Measurements from ENCODE around the gene TRMT1.

The TRMT1 gene

DNA sequence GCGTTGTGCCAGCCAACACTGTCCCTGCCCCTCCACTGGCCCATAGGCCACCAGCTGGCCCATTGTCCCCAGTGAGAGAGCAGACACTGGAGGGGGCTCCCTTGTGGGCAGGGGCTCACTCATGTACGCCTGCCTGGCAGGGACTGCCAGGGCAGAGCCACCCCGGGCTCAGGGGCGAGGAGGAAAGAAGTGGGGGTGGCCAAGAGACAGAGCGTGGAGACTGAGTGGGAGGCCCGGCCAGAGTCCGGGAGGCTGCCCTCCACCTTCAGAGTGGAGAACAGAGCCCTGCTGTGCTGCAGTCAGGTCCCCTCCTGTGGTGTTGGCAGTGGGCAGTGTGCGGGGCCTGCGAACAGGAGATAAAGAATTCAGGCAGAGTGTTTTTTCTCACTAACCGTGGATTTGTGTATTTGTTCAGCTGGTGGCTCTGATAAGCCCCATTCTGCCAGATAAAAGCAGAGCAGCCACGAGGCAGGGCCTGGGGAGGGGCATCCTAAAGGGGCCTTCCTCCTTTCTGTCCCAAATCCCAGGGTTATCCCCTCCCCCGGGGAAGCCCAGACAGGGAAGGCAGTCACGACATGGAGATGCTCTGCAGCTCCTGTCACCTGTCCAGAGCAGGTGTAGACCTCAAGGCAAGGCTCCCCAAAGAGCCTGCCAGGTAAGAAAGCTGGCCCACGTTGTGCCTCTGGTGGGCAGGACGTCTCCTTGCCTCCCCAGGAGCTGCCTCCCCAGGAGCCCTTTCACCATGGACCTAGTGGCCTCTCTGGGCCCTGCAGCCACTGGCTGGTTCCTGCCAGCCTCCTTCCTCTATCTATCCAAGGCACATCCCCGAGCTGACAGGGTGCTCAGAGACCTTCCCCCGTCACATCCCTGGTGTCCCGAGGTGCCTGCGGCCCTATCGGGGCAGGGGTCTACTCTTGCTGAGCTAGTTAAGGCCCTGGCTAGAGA lies 46.9 kb downstream of the TRMT1 start:
- DNase-seq = no peak

DNA sequence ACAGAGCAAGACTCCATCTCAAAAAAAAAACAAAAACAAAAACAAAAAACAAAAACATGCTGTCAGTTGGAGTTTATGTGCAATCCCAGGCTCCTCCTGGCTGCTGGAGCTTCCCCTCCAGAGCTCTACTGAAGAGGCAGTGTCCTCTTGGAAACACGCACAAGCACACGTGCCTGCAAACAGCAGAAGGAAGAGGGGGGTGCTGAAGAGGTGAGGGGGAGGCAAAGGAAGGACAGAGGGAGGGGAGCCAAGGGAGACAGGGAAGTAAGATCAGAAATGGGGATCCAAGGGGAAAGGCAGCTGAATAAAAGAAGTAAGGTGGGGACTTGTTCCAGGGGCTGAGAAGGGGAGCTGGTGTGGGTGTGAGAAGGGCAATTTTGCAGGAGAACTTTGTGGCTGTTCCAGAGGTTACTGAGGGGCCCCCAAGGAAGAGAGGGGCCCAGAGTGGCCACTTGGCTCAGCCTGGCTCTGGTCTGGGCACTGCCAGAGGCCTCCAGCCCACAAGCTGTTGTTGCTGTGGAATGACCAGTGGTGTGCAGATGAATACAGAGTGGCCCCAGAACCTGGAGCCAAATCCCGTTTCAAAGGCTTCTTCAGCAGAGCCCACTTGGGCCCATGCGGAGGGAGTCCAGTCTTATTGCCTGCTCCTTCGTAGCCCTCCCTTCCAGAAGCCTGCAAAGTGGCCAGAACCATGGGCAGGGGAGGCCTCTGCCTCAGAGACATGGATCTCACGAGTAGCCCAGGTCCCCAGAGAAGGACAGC lies 48.3 kb downstream of the TRMT1 start:
- no peak for DNase-seq

DNA sequence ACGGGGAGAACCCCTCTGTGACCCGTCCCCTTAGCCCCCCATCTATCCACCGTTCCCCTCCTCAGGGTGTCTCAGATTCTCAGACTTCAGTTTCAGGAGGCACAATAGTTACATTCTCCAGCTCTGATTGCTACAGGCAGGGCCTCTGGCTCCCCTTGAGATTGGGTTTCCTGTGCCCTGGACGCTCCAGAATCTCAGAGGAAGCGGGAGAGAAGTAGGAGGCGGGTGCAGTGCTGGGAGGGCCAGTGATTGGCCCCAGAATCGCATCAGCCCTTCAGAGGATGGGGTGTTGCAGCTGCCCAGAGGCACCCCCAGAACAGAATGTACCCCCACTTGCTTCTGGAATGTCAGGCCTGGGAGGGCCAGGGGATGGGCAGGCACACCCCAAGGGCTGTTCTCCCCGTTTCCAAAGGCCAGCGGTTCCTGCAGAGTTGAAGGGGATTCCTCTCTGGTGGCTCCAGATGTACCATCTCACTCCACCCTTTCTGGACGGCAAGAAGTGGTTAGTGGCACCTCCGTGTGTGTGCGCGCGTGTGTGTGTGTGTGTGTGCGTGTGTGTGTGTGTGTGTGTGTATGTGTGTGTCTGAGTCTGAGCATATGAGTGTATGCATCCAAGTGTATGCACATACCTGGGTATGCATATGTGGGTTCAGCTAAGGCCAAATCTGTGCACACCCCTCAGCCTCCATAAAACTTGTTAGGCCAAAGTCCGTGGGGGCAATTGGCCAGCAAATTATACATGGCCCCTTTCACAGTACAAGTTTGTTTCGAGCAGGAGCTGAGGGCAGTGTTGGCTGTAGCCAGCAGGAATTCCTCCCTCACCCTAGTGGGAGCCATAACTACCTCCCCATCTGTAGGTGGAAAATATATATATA lies 49.4 kb downstream of the TRMT1 start:
- no peak for DNase-seq

DNA sequence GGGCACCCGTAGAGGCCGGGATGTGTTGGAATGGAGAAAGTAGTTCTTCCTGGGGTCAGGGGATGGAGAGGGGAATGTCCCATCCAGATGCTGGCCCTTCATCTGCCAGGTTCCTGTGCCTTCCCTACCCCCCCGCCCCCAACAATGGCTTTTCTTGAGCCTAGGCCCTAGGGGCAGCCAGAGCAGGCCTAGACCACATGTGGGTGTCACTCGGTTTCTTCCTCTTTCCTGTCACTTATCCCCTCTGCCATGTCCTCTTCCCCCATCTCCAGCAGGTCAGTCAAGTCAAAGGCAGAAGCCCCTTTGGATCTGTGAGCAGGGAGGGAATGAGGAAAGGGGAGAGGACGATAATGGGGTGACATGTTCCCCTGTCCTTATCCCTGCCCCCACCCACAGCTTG lies 50.3 kb downstream of the TRMT1 start:
- no peak for DNase-seq

DNA sequence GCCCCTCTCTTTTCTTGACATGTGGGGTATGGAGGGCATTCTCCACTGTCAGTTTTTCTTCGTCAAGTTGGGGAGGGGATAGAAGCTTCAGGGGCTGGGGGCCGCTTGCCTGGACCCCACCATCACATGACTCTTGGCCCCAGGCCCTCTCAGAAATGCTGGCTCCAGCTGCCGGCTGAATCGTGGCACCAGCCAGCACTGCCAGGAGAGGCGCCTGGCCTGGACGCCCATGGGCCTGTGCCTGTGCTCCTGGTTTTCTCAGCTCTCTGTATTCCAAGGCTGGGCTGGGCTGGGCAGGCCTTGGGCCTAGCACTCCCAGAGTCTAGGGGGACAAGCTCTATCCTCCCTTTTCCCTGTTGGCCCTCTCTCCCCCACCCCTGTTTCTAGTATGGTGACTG lies 52.4 kb downstream of the TRMT1 start:
- no peak for DNase-seq

DNA sequence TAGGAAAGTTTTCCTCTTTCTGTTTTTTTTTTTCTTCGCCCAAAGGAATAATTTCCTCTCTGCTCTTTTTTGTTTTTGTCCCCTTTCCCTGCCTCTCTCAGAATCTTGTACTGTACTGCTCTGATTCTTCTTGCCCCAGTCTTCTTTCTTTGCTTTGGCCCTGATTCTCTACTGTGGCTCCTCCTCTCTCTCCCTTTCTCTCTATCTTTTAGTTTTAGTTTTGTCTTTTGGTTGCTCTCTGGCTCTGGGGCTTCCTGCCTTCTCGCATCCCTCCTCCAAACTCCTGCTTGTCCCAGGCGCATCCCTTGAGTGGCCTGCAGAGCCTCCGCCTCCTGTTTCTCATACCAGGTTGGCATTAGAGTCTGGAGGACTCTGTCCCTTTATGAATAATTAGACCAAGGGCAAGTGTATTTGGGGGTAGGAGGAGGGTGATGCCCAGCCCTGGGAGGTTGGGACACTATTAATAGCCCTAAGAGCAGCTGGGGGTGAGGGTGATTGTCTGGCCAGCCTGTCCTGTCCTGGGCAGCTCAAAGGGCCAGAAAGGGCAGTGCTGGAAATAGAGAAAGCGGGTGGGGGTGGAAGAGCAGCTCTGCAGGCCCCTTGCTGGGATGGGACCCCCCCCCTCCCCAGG lies 53.0 kb downstream of the TRMT1 start:
- no peak for DNase-seq

DNA sequence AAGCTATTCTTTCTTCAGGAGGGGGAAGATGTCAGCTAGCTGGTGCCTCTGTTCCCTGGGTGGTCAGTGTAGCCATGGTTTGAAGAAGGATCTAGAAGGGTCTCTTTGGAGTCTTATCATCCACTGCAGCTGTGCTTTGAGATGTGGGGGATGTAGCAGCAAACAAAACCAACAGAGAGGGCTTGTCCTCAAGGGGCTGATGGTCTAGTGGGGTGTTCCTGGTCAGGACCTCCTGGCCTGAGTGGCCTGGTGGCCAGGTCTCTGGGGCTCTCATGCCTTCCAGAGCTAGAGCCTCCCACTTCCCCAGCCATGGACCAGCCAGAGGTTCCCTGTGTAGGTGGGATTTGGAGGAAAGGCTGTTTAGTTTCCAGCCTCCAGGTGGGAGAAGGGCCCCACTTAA lies 54.2 kb downstream of the TRMT1 start:
- no peak for DNase-seq

DNA sequence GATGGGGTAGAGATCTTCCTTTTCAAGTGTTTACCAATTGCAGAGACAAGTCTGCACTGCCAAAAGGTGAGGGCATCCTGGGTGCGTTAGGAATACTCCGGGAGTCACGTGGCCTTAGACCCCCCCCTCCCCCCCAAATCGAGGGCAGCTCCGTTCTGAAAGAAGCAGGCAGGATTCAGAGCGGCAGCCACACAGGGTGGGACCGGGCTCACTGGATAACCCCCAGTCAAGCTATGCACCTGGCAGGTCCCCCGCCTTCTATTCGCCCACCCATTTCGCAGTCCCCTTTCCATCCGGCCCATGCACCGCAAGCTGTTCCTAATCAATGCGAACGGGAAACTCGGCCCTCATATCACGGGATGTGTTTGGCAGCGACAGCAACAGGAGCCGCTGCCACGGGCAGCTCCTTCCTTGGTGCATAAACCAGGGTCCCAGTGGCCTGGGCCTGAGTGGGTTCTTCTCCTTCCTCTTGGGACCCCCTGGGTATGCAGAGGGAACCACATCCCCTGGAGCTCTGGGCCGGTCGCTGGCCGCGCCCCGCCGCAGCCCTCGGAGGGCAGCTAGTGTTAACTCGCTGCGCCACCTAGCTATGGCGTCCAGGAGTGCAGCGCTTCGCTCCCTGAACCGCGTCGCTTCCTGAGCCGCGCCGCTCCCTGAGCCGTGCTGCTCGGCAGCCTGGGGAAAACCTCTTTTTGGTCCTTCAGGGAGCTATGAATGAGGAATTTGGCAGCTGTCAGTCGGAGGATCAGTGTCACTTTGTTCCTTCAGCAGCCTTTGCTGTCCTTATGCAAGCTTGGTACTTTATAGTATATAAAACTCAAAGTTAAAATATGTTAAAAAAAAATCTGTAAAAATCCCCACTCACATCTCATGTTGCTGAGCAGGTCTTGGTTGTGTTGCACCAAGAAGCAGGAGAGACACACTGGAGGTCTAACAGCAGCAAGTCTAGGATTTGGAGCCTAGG lies 55.3 kb downstream of the TRMT1 start:
- DNase-seq = no peak

DNA sequence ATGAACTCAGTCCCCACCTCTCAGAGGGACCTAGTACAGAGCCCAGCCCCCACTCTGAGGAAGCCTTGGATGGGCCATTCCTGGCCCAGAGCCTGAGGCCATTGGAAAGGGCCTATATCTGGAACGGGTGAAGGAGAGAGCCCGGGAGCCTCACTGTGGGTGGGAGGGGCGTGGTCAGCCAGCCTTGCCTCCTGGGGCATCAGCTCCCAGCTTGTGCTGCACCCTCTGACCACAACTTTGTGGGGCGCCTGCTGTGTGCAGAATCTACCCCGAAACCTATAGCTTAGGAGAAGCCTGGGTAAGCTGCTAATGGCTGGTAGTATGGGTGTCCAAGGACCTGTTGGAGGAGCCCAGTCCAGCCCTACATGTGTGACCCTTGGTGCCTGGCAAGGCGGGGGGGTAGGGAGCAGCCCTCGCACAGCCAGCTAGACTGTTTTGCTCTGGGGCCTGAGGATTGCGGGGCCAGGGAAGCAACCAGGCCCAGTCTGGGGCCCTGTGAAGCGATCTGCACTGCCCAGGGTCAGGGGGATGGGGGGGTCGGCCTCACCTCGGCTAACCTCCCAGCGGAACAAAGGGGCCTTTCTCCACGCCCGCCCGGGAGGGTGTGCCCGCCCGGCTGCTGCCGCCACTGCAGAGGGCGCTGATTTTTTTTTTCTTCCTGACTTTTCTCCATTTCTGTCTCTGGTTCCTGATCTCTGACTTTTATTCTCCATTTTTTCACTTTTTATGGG lies 56.1 kb downstream of the TRMT1 start:
- DNase-seq = no peak

DNA sequence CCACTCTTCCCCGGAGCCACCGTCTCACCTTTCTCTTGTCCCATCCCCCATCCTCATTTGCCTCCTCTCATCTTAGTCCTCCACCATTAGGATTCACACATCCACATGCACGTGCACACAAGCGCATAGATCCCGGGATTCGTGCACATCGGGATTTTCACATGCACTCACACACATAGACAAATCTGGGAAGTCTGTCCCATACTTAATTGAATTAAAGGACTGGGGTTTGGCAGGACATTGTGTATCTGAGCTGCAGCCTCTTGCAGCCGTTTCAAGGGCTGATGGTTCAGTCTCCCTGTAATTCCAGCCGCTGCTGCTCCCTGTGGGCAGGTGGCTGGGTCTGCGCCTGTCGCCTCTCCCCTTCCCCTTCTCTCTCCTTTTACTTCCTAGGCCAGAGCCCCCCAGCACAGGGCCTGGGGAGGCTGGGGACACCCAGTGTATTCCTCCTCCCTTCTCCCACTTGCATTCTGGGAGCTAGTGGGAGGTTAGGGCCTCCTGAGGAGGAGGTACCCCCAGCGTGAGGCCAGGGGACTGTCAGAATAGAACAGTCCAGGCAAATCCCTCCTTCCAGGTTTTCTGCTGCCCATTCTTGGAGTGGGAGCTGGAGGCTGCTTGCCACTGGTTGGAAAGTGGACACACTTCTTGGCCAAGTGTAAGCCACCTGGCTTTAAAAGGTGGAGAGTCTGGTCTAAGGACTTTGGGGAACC lies 57.4 kb downstream of the TRMT1 start:
- no peak for DNase-seq

DNA sequence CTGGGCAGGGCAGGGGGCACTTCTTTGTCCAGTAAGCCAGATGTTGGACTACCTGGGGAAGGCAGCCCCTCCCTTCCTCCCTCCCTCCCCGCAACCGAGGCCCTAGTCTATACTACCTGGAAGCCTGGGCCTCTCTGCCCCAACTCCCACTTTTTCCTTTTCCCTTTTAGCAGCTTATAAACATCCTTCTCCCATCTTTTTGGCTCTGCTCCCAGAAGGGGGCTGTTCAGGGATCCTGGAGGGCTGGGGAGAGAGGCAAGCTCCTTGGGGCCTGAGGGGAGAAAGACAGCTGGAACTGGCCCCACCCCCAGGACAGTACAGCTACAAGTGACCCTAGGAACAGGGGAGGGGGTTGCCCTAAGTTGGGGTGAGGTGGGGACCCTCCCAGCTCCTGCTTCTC lies 58.8 kb downstream of the TRMT1 start:
- no peak for DNase-seq

DNA sequence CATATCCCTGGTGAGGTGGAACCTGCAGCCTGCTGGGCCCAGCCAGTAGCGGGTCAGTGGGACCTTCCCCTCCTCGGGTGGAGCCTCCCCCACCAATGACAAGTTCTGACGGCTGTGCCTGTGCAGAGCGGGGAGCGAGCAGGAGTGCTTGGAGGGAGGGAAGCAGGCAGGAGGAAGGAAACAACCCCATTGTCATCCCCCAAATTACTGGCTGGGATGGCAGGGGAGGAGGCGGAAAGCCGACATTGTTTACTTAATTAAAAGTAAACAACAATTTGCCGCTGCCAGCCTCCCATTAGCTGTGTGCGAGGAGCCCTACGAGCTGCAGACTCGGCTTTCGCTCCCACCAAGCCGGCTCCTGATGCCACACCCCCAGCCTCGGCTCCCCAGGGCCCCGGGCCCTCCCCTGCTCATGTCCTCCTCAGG lies 59.4 kb downstream of the TRMT1 start:
- DNase-seq = no peak

DNA sequence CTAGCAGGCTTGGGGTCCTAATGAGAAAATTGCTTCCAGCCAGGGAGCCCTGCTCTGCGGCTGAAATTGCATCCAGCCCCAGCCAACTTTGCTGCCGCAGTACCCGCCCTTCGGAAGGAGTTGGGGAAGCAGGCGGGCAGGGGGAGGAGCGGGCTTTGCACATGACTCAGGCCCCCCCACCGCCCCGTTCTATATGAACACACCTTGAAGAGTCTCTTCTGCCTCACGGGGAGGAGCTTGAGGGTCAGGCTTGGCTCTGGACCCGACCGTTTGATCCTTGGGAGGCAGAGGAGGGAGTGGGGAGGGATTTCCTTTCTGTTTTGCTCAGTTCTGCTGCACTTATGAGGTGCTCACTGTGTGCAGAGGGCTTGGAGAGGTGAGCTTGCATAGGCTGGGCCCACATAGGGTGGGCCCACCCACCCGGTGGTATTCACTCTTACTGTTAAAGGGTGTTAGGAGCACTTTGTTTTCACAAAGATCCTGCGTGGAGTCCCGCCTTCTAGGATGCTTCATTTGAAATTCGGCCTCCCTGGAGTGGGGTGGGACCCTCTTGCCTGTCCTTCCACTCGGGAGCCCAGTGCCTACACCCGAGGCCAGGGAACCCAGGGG lies 60.4 kb downstream of the TRMT1 start:
- no peak for DNase-seq

DNA sequence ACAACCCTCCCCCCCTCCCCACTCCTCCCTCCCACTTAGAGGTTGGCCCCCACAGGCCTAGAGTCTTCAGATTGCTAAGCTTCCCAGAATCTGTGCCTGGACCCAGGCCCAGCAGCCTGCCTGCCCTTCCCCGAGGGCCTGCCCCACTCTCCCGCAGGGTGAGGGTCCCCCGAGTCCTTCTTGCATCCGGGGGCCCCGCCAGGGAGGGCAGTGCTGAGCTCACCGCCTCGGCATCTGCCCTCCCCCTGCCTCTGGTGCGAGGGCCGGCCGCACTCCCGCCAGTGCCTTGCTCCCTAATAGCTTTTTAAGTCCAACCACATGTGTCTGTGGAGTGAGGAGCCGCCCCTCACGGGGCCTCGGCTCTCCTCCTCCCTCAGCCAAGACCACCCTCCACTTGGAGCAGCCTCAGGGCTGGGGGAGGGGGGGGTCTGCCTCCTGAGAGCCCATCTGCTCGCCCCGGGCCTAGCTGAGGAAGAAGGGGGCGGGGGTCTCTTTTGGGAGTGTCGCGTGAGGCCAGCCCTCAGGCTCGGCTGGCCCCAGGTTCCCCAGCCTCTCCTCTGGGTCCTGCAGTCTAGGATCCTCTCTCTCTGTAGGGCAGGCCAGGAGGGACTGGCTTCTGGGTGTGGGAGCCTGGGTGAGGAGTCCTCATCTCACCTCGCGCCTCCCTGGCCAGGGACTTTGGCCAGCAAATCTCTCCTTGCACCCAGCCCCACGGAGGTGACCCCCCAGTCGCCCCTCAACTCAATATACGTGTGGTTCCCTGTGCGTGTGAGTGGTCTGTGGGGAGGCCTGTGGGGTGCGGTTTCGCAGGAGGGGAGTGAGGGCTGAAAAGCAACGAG lies 61.1 kb downstream of the TRMT1 start:
- DNase-seq = no peak

All from NCI-H187 treated with DMSO at 0.1 percent for 48 hours (cell line).